ENCODE results near the gene SPRY1. TPM values are rescaled to one million over a fixed set of nuclear protein-coding genes. Genes with fewer than 3 reads are reported as not detected.

The SPRY1 gene
- total RNA-seq, 4 donors from 2014 or later: 22.1 to 47.2 (median 33.7) TPM

DNA sequence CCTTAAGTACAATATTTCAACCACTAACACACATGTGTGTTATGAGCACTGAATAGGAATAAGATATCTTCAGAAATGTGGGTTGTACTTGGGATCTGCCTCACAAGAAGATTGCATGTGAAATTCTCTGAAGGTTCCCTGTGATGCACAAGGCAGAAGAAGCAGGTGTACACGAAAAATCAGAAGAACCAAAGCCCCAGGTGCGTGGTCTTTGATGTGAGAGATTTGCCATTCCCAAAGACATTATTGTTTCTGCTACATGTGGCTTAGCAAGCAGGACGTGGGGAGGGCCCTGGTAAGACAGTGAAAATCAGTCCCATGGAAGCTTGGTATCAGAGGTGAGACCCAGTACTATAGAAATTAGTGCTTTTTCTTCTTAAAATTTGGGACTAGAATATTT, 13.0 kb upstream of the SPRY1 start:
- no peak overlapping the region for H3K27ac ChIP-seq
- 78 to 94% methylated on average over 3 of the region's 3 CpGs for WGBS, 2 donors (ENCODE audit: low coverage in 1 of 2)
- no peaks in the 10 kb centered on the region for H3K27me3 ChIP-seq
- H3K9me3 ChIP-seq: no peaks in the 10 kb centered on the region
- DNase-seq: no peak
- no peak overlapping the region for H3K4me3 ChIP-seq
- H3K36me3 ChIP-seq: no peaks in the 10 kb centered on the region
- in situ Hi-C loops (cut with MboI; ENCODE audit: low pct_ligation_motif_present in 1 of 4, low pct_unique_long_range_greater_than_20kb in 1 of 4, low sequenced_read_pairs in 3 of 4): loop anchor here (10.0 to 25.0 kb wide), 4 partner anchors 246 to 879 kb away; no protein-coding TSS in a partner anchor
- intact Hi-C loops (cut with DNase I; ENCODE audit: low total_unique reads): no loop called here
- H3K4me1 ChIP-seq: no peaks in the 10 kb centered on the region
- TF ChIP-seq POLR2AphosphoS5 (IDR thresholded peaks at IDR 0.05): no peak
- TF ChIP-seq, protein P1, sequence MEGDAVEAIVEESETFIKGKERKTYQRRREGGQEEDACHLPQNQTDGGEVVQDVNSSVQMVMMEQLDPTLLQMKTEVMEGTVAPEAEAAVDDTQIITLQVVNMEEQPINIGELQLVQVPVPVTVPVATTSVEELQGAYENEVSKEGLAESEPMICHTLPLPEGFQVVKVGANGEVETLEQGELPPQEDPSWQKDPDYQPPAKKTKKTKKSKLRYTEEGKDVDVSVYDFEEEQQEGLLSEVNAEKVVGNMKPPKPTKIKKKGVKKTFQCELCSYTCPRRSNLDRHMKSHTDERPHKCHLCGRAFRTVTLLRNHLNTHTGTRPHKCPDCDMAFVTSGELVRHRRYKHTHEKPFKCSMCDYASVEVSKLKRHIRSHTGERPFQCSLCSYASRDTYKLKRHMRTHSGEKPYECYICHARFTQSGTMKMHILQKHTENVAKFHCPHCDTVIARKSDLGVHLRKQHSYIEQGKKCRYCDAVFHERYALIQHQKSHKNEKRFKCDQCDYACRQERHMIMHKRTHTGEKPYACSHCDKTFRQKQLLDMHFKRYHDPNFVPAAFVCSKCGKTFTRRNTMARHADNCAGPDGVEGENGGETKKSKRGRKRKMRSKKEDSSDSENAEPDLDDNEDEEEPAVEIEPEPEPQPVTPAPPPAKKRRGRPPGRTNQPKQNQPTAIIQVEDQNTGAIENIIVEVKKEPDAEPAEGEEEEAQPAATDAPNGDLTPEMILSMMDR (IDR thresholded peaks at IDR 0.05): no peak
- TF ChIP-seq EP300 (IDR thresholded peaks at IDR 0.05; ENCODE audit: low read depth): no peak
- no peak for TF ChIP-seq POLR2A (IDR thresholded peaks at IDR 0.05)

DNA sequence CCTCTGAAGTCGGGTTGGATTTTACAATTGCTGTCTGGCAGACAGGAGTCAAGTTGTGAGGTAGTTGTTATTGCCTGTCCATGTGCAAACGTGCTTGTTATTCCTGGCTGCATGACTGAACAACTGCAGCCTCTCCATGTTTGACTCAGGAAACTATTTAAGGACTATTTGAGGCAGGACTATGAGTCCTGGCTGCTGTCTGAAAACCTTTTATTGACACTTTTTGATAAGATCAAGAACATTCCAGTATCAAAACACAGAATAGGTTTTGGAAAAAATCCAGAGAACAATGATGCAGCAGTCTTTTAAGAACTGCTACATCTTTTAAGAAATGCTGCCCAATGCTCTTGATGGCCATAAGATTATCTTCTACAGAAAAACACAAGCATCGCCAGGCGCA, 10.0 kb upstream of the SPRY1 start:
- intact Hi-C loops (cut with DNase I; ENCODE audit: low total_unique reads) (no loop called here), in situ Hi-C loops (cut with MboI; ENCODE audit: low pct_ligation_motif_present in 1 of 4, low pct_unique_long_range_greater_than_20kb in 1 of 4, low sequenced_read_pairs in 3 of 4) (loop anchor here (10.0 to 25.0 kb wide), 4 partner anchors 249 to 876 kb away; no protein-coding TSS in a partner anchor)
- Histone ChIP-seq H3K27ac (no peak overlapping the region), H3K27me3 (no peaks in the 10 kb centered on the region), H3K9me3 (no peaks in the 10 kb centered on the region), H3K4me3 (no peak overlapping the region), H3K4me1 (no peaks in the 10 kb centered on the region), H3K36me3 (no peaks in the 10 kb centered on the region)
- TF ChIP-seq EP300 (IDR thresholded peaks at IDR 0.05; ENCODE audit: low read depth): no peak
- no peak for TF ChIP-seq POLR2A (IDR thresholded peaks at IDR 0.05)
- TF ChIP-seq, protein P1 (IDR thresholded peaks at IDR 0.05): no peak
- TF ChIP-seq POLR2AphosphoS5 (IDR thresholded peaks at IDR 0.05): no peak
- WGBS, 2 donors (ENCODE audit: low coverage in 1 of 2): 51% methylated on average over 4 of the region's 4 CpGs; no CpG with 5 or more reads in 1 of the 2 donors
- no peak for DNase-seq

DNA sequence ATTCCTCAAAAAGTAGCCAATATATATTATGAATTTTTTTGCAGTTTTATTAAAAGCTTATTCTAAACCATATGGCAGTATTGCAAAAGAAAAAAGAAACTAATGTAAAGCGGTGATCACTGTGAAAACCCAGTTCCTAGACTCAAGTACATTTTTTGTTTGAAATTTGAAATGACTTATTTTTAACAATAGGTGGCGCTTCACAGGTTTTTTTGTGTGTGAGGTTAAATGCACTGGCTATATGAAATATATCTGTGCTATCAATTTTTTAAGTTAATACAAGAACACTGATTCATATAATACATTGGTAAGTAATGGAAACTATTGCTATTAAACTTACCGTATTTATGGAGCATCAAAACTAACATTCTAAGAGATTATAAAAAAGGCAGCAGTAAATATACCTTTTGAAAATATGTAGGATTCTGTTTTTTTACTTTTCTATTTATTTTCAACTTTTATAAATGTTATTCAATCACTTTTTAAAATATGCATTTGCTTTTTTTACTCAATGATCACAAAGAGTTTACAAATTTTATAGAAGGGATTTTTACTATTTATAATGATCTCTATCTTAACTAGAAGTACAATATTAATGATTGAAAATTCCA, 5.6 kb upstream of the SPRY1 start:
- 23 to 24% methylated on average over 3 of the region's 3 CpGs for WGBS, 2 donors (ENCODE audit: low coverage in 1 of 2)
- Histone ChIP-seq H3K36me3 (no peaks in the 10 kb centered on the region), H3K4me1 (peaks cover 0 to 2% (median 0%) of the 10 kb centered on the region in 4 donors), H3K27ac (no peak overlapping the region), H3K4me3 (no peak overlapping the region), H3K27me3 (no peaks in the 10 kb centered on the region), H3K9me3 (no peaks in the 10 kb centered on the region)
- intact Hi-C loops (cut with DNase I; ENCODE audit: low total_unique reads): loop anchor here (10.0 kb wide), 3 partner anchors 264 to 724 kb away; no protein-coding TSS in a partner anchor
- no peak for DNase-seq
- TF ChIP-seq, protein P1 (IDR thresholded peaks at IDR 0.05): peak; percentile 43 to 53 (median 44)
- TF ChIP-seq EP300 (IDR thresholded peaks at IDR 0.05; ENCODE audit: low read depth) (no peak), POLR2AphosphoS5 (IDR thresholded peaks at IDR 0.05) (no peak), POLR2A (IDR thresholded peaks at IDR 0.05) (no peak)
- in situ Hi-C loops (cut with MboI; ENCODE audit: low pct_ligation_motif_present in 1 of 4, low pct_unique_long_range_greater_than_20kb in 1 of 4, low sequenced_read_pairs in 3 of 4): loop anchor here in 3 of 4 donors (10.0 to 25.0 kb wide), 4 partner anchors 254 to 871 kb away; no protein-coding TSS in a partner anchor

DNA sequence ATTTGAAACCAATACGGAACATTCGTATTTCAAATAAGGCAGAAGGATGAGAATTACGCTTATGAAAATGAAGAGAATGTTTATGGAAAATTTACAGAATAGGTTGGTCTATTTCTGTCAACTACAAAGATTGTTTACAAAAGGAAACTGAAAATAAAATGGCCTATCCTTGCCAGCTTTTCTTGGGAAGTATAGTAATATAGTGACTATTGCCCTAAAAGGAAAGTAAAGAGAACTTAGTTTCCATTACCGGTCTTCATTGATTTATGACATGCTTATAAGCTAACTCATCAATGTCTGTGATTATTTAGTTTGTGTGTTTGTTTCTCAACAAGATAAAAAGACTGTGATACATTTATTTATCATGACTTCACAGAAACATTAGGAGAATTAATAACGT, 2.9 kb upstream of the SPRY1 start:
- intact Hi-C loops (cut with DNase I; ENCODE audit: low total_unique reads): loop anchor here (10.0 kb wide), 3 partner anchors 261 to 721 kb away; no protein-coding TSS in a partner anchor

More for the DNA sequence above, 2.9 kb upstream of the SPRY1 start:
- 68 to 73% methylated on average over 5 of the region's 5 CpGs for WGBS, 2 donors (ENCODE audit: low coverage in 1 of 2)
- TF ChIP-seq POLR2A (IDR thresholded peaks at IDR 0.05): no peak
- no peak for TF ChIP-seq EP300 (IDR thresholded peaks at IDR 0.05; ENCODE audit: low read depth)
- TF ChIP-seq POLR2AphosphoS5 (IDR thresholded peaks at IDR 0.05): no peak
- TF ChIP-seq, protein P1 (IDR thresholded peaks at IDR 0.05): no peak
- Histone ChIP-seq H3K4me1 (peaks cover 0 to 6% (median 0%) of the 10 kb centered on the region in 4 donors), H3K27me3 (no peaks in the 10 kb centered on the region), H3K4me3 (no peak overlapping the region), H3K27ac (no peak overlapping the region), H3K36me3 (no peaks in the 10 kb centered on the region), H3K9me3 (no peaks in the 10 kb centered on the region)
- no peak for DNase-seq
- in situ Hi-C loops (cut with MboI; ENCODE audit: low pct_ligation_motif_present in 1 of 4, low pct_unique_long_range_greater_than_20kb in 1 of 4, low sequenced_read_pairs in 3 of 4): loop anchor here in 3 of 4 donors (10.0 to 25.0 kb wide), 4 partner anchors 256 to 869 kb away; no protein-coding TSS in a partner anchor
